Activated naive CD8-positive, alpha-beta T cell (primary cell): ENCODE measurements around the gene FIBP.

Source experiments
- H3K27ac Mint-ChIP-seq: one replicate; pipeline ENCODE4 v1.8.0; 2021; ENCODE audit warnings: mixed read lengths
- H3K27me3 Mint-ChIP-seq: one replicate; pipeline ENCODE4 v1.8.0; 2021; ENCODE audit warnings: mixed read lengths
- H3K36me3 Mint-ChIP-seq: one replicate; pipeline ENCODE4 v1.8.0; 2021; ENCODE audit warnings: mixed read lengths
- H3K4me1 Mint-ChIP-seq: one replicate; pipeline ENCODE4 v1.8.0; 2021; ENCODE audit warnings: low read depth, mixed read lengths
- H3K4me3 Mint-ChIP-seq: one replicate; pipeline ENCODE4 v1.8.0; 2021; ENCODE audit warnings: mild to moderate bottlenecking, mixed read lengths
- H3K9me3 Mint-ChIP-seq: one replicate; pipeline ENCODE4 v1.8.0; 2021; ENCODE audit warnings: low read depth, mixed read lengths

Gene FIBP

GRCh38 chr11:65918211-65919140, 30.2 kb upstream of the FIBP start, which contains the start of gene C11orf68:
Gene C11orf68 (minus strand): TSS chr11:65919062. CDS start chr11:65919031, 31 bp downstream.
- H3K9me3 Mint-ChIP-seq, result no peaks in the 10 kb centered on the region
- H3K27me3 Mint-ChIP-seq, result no peaks in the 10 kb centered on the region
- peaks cover 45% of the 10 kb centered on the region for H3K4me1 Mint-ChIP-seq
- no peaks in the 10 kb centered on the region for H3K36me3 Mint-ChIP-seq
- peak within 1 kb of the TSS; percentile 85 for H3K27ac Mint-ChIP-seq
- peak within 1 kb of the TSS; percentile 92 for H3K4me3 Mint-ChIP-seq

GRCh38 chr11:65917434-65918210, 29.4 kb upstream of the FIBP start:
- Mint-ChIP-seq H3K36me3 (no peaks in the 10 kb centered on the region), H3K9me3 (no peaks in the 10 kb centered on the region), H3K27ac (peak overlapping the region; percentile 85), H3K4me1 (peaks cover 43% of the 10 kb centered on the region), H3K4me3 (peak overlapping the region; percentile 89), H3K27me3 (no peaks in the 10 kb centered on the region)

- H3K4me1 Mint-ChIP-seq, result peaks cover 39% of the 10 kb centered on the region
- H3K27me3 Mint-ChIP-seq, result no peaks in the 10 kb centered on the region
- H3K36me3 Mint-ChIP-seq, result no peaks in the 10 kb centered on the region
- no peaks in the 10 kb centered on the region for H3K9me3 Mint-ChIP-seq
- H3K27ac Mint-ChIP-seq, result peak overlapping the region; percentile 77
- H3K4me3 Mint-ChIP-seq, result peak overlapping the region; percentile 72
Measured at GRCh38 chr11:65917077-65917433, 28.8 kb upstream of the FIBP start.

GRCh38 chr11:65916391-65916790, 28.1 kb upstream of the FIBP start:
- Mint-ChIP-seq H3K9me3 (no peaks in the 10 kb centered on the region), H3K27me3 (no peaks in the 10 kb centered on the region), H3K27ac (peak overlapping the region; percentile 77), H3K36me3 (no peaks in the 10 kb centered on the region), H3K4me3 (peak overlapping the region; percentile 72), H3K4me1 (peaks cover 39% of the 10 kb centered on the region)

DNA sequence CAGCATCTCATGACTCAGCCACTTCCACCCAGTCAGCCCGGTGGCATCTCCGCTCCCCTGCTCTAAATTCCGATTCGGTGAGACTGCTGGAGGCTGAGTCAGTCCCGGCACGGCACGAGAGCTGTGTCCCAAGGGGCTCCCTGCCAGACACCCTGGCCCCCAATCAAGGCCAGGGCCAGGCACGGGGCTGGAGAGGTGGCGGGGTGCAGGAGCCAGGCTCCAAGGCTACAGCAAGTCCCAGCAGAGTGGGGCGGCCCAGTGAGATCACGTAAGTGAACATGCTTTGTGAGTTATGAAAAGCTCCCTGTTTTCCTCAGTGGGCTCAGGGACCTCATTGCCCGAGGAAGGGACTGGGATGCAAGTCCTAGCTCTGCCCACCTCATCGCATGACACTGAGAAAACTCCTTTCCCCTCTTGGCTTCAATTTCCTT, 27.6 kb upstream of the FIBP start:
- Mint-ChIP-seq H3K27me3 (no peaks in the 10 kb centered on the region), H3K4me3 (no peak overlapping the region), H3K27ac (no peak overlapping the region), H3K9me3 (no peaks in the 10 kb centered on the region), H3K36me3 (no peaks in the 10 kb centered on the region), H3K4me1 (peaks cover 38% of the 10 kb centered on the region)

- Mint-ChIP-seq H3K9me3 (no peaks in the 10 kb centered on the region), H3K4me1 (peaks cover 33% of the 10 kb centered on the region), H3K36me3 (no peaks in the 10 kb centered on the region), H3K27ac (peak overlapping the region; percentile 66), H3K27me3 (no peaks in the 10 kb centered on the region), H3K4me3 (no peak overlapping the region)
Measured at GRCh38 chr11:65915101-65915820, 27.0 kb upstream of the FIBP start.

DNA sequence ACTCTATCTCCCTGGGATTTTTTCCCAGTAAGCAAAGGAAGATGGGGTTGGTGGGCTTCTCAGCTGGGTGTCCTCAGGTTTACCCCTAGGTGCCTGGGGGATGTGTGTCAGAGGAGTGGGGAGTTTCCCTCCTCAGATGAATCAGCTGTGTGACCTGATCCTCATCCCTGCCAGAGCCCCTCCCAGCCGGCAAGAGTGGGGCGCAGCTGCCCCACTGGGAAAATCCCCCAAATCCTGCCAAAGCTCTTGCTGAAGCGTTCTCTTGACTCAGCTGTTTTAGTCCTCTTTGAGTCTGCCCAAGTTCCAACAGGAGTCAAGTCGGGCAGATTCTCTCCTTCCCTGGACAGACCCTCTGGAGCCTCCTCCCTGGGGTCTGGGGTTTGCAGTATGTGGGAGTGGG, 24.6 kb upstream of the FIBP start:
- Mint-ChIP-seq H3K9me3 (no peaks in the 10 kb centered on the region), H3K27ac (no peak overlapping the region), H3K27me3 (peaks cover 4% of the 10 kb centered on the region), H3K4me1 (peaks cover 33% of the 10 kb centered on the region), H3K4me3 (no peak overlapping the region), H3K36me3 (no peaks in the 10 kb centered on the region)

GRCh38 chr11:65911682-65912568, 23.7 kb upstream of the FIBP start:
- Mint-ChIP-seq H3K27ac (no peak overlapping the region), H3K4me3 (no peak overlapping the region), H3K9me3 (no peaks in the 10 kb centered on the region), H3K27me3 (peaks cover 4% of the 10 kb centered on the region), H3K4me1 (peaks cover 29% of the 10 kb centered on the region), H3K36me3 (no peaks in the 10 kb centered on the region)

- Mint-ChIP-seq H3K27me3 (peaks cover 6% of the 10 kb centered on the region), H3K4me1 (peaks cover 8% of the 10 kb centered on the region), H3K9me3 (no peaks in the 10 kb centered on the region), H3K36me3 (no peaks in the 10 kb centered on the region), H3K27ac (no peak overlapping the region), H3K4me3 (no peak overlapping the region)
Measured at GRCh38 chr11:65907878-65908277, 19.6 kb upstream of the FIBP start.

DNA sequence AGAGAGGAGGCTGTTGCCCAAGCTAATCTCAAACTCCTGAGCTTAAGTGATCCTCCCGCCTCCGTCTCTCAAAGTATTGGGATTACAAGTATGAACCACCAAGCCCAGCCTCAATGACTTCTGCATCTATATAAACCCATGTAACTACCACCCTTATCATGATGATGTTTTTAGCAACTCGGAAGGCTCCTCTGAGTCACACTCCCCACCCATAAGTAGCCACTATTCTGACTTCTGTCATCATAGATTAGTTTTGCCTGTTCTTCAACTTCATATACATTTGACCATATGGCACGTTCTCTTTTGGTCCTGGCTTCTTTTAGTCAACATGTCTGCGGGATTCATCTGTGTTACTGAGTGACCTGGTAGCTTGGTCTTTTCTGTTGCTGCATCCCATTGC, 18.3 kb upstream of the FIBP start:
- Mint-ChIP-seq H3K36me3 (no peaks in the 10 kb centered on the region), H3K27me3 (peaks cover 7% of the 10 kb centered on the region), H3K9me3 (no peaks in the 10 kb centered on the region), H3K4me3 (no peak overlapping the region), H3K4me1 (peaks cover 8% of the 10 kb centered on the region), H3K27ac (no peak overlapping the region)

GRCh38 chr11:65903715-65904114, 15.4 kb upstream of the FIBP start:
- Mint-ChIP-seq H3K36me3 (no peaks in the 10 kb centered on the region), H3K4me3 (no peak overlapping the region), H3K27ac (no peak overlapping the region), H3K27me3 (peaks cover 3% of the 10 kb centered on the region), H3K9me3 (no peaks in the 10 kb centered on the region), H3K4me1 (peaks cover 3% of the 10 kb centered on the region)

- Mint-ChIP-seq H3K4me3 (no peak overlapping the region), H3K36me3 (no peaks in the 10 kb centered on the region)
Measured at GRCh38 chr11:65903068-65903481, 14.8 kb upstream of the FIBP start.

DNA sequence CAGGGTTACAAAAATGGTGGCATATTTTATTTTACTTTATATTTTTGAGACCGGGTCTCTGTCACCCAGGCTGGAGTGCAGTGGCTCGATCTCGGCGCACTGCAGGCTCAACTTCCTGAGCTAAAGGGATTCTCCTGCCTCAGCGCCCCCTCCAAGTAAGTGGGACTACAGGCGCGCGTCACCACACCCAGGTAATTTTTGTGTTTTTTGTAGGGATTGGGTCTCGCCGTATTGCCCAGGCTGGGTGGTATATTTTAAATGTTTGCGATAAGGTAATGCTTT, 12.6 kb upstream of the FIBP start:
- peaks cover 1% of the 10 kb centered on the region for H3K27me3 Mint-ChIP-seq
- H3K27ac Mint-ChIP-seq, result peak overlapping the region; percentile 28
- no peaks in the 10 kb centered on the region for H3K9me3 Mint-ChIP-seq
- H3K4me3 Mint-ChIP-seq, result peak overlapping the region; percentile 67
- peaks cover 17% of the 10 kb centered on the region for H3K4me1 Mint-ChIP-seq
- no peaks in the 10 kb centered on the region for H3K36me3 Mint-ChIP-seq

More at GRCh38 chr11:65903068-65903481, 14.8 kb upstream of the FIBP start:
- H3K4me1 Mint-ChIP-seq, result peaks cover 3% of the 10 kb centered on the region
- H3K27ac Mint-ChIP-seq, result no peak overlapping the region
- no peaks in the 10 kb centered on the region for H3K9me3 Mint-ChIP-seq
- peaks cover 3% of the 10 kb centered on the region for H3K27me3 Mint-ChIP-seq
